ENCODE measurements around the gene TEX19. TPM values are rescaled to one million over a fixed set of nuclear protein-coding genes. Genes with fewer than 3 reads are reported as not detected.

TEX19 gene
- total and polyA plus RNA-seq, 9 of the 15 experiments (the other 6 are each of a cell fraction or from before 2014, with no cell fraction given) = 0.10 to 4.9 (median 1.9) TPM

DNA sequence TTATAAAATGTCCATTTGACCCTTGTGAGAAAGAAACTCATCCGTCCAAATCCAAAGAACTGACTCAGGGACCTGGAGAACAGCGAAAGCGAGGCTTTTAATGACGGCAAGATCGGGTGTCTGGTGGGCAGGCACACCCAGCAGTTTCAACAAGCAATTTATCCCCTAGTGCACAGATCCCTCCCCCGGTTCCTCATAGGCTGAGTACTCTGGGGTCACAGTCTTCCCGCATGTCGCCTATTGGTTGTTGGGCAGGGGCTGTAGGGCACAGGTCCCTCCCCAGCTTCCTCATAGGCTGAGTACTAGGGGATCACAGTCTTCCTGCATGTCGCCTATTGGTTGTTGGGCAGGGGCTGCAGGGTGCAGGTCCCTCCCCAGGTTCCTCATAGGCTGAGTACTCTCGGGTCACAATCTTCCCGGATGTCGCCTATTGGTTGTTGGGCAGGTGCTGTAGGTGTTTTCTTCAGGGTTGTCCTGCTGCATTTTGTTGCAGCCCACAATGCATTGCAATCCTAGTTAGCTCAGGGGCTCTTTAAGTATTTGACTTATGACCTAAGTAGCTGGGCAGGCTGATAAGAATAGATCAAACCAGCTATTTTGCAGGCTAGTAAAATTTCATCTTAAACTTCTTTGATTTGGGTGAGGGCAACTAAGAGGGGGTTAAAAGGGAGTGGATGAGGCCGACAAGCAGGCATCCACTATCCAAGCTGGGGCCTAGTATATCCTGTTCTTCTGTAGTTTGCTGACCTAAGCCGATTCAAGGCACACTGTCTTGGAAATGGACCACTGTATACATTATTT is 8.9 kb downstream of the TEX19 start:
- ATAC-seq = peak; percentile 100
- H3K9ac ChIP-seq (ENCODE audit: insufficient read depth in 1 of 2, low read depth in 2 of 2, low read length in 2 of 2) = peak overlapping the region in 1 of 2 experiments; percentile 55; a peak in 2 of 4 replicates
- H4K20me1 ChIP-seq (replicated peaks; ENCODE audit: control insufficient read depth, insufficient read depth, low read length) = no peaks in the 10 kb centered on the region
- BruUV-seq (replicated peaks) = TSS peak; percentile 73
- H3K9me3 ChIP-seq (replicated peaks; ENCODE audit: control insufficient read depth, insufficient read depth, low read depth, low read length) = no peaks in the 10 kb centered on the region
- FAIRE-seq = peak; percentile 100
- no peaks in the 10 kb centered on the region for H3K9me1 ChIP-seq (ENCODE audit: control insufficient read depth, insufficient read depth, low read length)
- CTCF ChIA-PET (ENCODE audit: low intra/inter-chr PET ratio) = no interaction called here
- peaks cover 9 to 32% of the 10 kb centered on the region in 2 experiments; a peak in 4 of 5 replicates for H3K4me1 ChIP-seq (replicated peaks in 1 of 2; ENCODE audit: control insufficient read depth in 2 of 2, insufficient read depth in 2 of 2, low read length in 2 of 2)
- H3K4me3 ChIP-seq = peak overlapping the region; percentile 35
- no peaks in the 10 kb centered on the region for H3K36me3 ChIP-seq (ENCODE audit: control insufficient read depth, insufficient read depth, low read length)
- DNase-seq (ENCODE audit: extremely low read depth in 1 of 4, low spot score in 3 of 4) = peak; percentile 91 to 97 (median 95)
- in situ Hi-C loops (cut with MboI) = no loop called here
- intact Hi-C loops (cut with micrococcal nuclease) = no loop called here
- H3K27ac ChIP-seq (ENCODE audit: extremely low read depth, low read depth, low read length) = peak overlapping the region; percentile 62
- peak overlapping the region; percentile 71 for H2AFZ ChIP-seq (ENCODE audit: low read depth, low read length)
- no peaks in the 10 kb centered on the region for H3K79me2 ChIP-seq (ENCODE audit: control insufficient read depth, insufficient read depth, low read length)
- POLR2A ChIA-PET = interaction anchor here (0.6 to 3.8 kb wide), 4 partner anchors 11 to 139 kb away, joined by 3 to 27 read pairs (median 6); no protein-coding TSS in a partner anchor
- H3K4me2 ChIP-seq (ENCODE audit: insufficient read depth, low read length) = peak overlapping the region; percentile 52
- no peaks in the 10 kb centered on the region for H3K27me3 ChIP-seq (ENCODE audit: control insufficient read depth in 2 of 2, insufficient read depth in 2 of 2, low read length in 2 of 2)
- 11% methylated on average over 14 of the region's 14 CpGs for WGBS (ENCODE audit: insufficient coverage, low coverage, missing lambda C conversion rate)
- peak; percentile 28; the same call in 1 of the 2 replicates for TF ChIP-seq LEF1 (IDR thresholded peaks at IDR 0.05)
- no peak for TF ChIP-seq GTF2F1 (IDR thresholded peaks at IDR 0.05; ENCODE audit: low read depth, low read length)
- TF ChIP-seq, protein P1, sequence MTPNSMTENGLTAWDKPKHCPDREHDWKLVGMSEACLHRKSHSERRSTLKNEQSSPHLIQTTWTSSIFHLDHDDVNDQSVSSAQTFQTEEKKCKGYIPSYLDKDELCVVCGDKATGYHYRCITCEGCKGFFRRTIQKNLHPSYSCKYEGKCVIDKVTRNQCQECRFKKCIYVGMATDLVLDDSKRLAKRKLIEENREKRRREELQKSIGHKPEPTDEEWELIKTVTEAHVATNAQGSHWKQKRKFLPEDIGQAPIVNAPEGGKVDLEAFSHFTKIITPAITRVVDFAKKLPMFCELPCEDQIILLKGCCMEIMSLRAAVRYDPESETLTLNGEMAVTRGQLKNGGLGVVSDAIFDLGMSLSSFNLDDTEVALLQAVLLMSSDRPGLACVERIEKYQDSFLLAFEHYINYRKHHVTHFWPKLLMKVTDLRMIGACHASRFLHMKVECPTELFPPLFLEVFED (CRISPR knock-in tag; conservative IDR thresholded peaks at IDR 0.05) = no peak
- peak; percentile 82 for TF ChIP-seq CREM (IDR thresholded peaks at IDR 0.05; ENCODE audit: low read depth)
- no peak for TF ChIP-seq MYNN (IDR thresholded peaks at IDR 0.05)
- no peak for TF ChIP-seq MYNN (CRISPR knock-in tag; IDR thresholded peaks at IDR 0.05)
- TF ChIP-seq TSC22D4 (tag; IDR thresholded peaks at IDR 0.05) = no peak
- TF ChIP-seq ZNF133 (CRISPR knock-in tag; IDR thresholded peaks at IDR 0.05) = no peak
- TF ChIP-seq MECOM (CRISPR knock-in tag; IDR thresholded peaks at IDR 0.05) = no peak
- no peak for TF ChIP-seq ZSCAN29 (IDR thresholded peaks at IDR 0.05)
- TF ChIP-seq ZNF253 (CRISPR knock-in tag; conservative IDR thresholded peaks at IDR 0.05) = no peak
- no peak for TF ChIP-seq ZNF695 (CRISPR knock-in tag; IDR thresholded peaks at IDR 0.05)
- TF ChIP-seq, protein P2, sequence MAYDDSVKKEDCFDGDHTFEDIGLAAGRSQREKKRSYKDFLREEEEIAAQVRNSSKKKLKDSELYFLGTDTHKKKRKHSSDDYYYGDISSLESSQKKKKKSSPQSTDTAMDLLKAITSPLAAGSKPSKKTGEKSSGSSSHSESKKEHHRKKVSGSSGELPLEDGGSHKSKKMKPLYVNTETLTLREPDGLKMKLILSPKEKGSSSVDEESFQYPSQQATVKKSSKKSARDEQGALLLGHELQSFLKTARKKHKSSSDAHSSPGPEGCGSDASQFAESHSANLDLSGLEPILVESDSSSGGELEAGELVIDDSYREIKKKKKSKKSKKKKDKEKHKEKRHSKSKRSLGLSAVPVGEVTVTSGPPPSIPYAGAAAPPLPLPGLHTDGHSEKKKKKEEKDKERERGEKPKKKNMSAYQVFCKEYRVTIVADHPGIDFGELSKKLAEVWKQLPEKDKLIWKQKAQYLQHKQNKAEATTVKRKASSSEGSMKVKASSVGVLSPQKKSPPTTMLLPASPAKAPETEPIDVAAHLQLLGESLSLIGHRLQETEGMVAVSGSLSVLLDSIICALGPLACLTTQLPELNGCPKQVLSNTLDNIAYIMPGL (CRISPR knock-in tag; IDR thresholded peaks at IDR 0.05) = no peak
- no peak for TF ChIP-seq NUFIP1 (IDR thresholded peaks at IDR 0.05; ENCODE audit: partially characterized antibody)
- TF ChIP-seq U2AF1 (optimal IDR thresholded peaks at IDR 0.05; ENCODE audit: low read depth, low read length) = no peak
- TF ChIP-seq, protein P3, sequence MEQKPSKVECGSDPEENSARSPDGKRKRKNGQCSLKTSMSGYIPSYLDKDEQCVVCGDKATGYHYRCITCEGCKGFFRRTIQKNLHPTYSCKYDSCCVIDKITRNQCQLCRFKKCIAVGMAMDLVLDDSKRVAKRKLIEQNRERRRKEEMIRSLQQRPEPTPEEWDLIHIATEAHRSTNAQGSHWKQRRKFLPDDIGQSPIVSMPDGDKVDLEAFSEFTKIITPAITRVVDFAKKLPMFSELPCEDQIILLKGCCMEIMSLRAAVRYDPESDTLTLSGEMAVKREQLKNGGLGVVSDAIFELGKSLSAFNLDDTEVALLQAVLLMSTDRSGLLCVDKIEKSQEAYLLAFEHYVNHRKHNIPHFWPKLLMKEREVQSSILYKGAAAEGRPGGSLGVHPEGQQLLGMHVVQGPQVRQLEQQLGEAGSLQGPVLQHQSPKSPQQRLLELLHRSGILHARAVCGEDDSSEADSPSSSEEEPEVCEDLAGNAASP (IDR thresholded peaks at IDR 0.05) = no peak
- TF ChIP-seq MTA1 (IDR thresholded peaks at IDR 0.05; ENCODE audit: borderline replicate concordance) = no peak
- no peak for TF ChIP-seq CBX8 (IDR thresholded peaks at IDR 0.05; ENCODE audit: borderline replicate concordance, extremely low read depth, low read depth, low read length, poor library complexity, severe bottlenecking)
- peak; percentile 99 for TF ChIP-seq CREBBP (IDR thresholded peaks at IDR 0.05; ENCODE audit: low read depth, low read length)
- peak; percentile 64; the same call in 1 of the 2 replicates for TF ChIP-seq ELF1 (tag; IDR thresholded peaks at IDR 0.05)
